Suprapubic skin (tissue), 4 donors: Measurements from ENCODE around the gene COLGALT1.

ENCODE experiments used
- EP300 ChIP-seq: sonication (generic); formaldehyde crosslinking; IDR thresholded peaks from one replicate; pipeline ENCODE4 v1.6.1; 2017; ENCODE audit warnings: antibody characterized with exemption
- POLR2A ChIP-seq, 2 donors: fragments of 450-650 bp; IDR thresholded peaks; one replicate each; pipeline ENCODE4 v1.6.1; 2017; ENCODE audit warnings: antibody characterized with exemption in 2 of 2, mild to moderate bottlenecking in 2 of 2, moderate library complexity in 2 of 2
- POLR2AphosphoS5 ChIP-seq, 3 donors: sonication (generic); formaldehyde crosslinking; IDR thresholded peaks; one replicate each; pipeline ENCODE4 v1.6.1; 2017; ENCODE audit warnings: antibody characterized with exemption in 3 of 3
- TF ChIP-seq, protein P1 (sequence below), 2 donors: fragments of 200-600 bp in 1 of 2; fragments of 450-650 bp in 1 of 2; sonication (generic) in 1 of 2; IDR thresholded peaks; one replicate each; pipeline ENCODE4 v1.5.1; 2016 to 2019; ENCODE audit warnings: antibody characterized with exemption in 2 of 2, mild to moderate bottlenecking in 1 of 2, moderate library complexity in 1 of 2

DNA sequence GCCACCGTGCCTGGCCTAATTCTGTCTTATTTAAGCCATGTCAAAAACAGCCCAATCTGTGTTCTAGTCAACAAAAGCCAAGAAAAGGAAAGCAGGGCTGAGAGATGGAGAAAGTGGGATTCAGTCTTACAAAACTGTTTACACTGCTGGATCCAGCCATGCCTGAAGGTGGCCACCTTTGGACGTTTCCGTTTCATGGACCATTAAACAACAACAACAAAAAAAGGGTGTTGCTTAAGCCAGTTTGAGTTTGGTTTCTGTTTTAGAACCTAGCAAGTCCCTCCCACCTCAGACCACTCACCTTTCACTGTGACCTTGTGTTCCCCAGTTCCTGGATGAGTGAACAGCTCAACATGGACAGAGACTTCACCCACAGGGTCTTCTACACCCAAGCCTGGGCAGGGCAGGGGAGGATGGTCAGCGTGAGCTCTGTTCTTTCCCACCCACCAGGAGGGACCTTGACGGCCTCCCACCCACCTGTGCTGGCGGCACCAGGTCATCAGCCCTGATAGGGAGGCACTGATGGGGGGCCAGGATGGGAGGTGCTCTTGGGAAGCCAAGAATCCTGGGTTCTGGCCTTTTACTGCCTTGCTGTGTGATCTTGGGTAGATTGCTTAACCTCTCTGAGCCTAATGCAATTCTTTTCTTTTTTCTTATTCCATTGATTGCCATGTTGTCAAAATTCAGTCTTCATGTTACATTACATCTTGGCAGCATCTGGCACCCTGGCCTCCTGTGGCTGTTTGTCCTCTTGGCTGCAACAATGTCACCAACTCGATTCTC, 56.2 kb downstream of the COLGALT1 start:
- TF ChIP-seq, protein P1, sequence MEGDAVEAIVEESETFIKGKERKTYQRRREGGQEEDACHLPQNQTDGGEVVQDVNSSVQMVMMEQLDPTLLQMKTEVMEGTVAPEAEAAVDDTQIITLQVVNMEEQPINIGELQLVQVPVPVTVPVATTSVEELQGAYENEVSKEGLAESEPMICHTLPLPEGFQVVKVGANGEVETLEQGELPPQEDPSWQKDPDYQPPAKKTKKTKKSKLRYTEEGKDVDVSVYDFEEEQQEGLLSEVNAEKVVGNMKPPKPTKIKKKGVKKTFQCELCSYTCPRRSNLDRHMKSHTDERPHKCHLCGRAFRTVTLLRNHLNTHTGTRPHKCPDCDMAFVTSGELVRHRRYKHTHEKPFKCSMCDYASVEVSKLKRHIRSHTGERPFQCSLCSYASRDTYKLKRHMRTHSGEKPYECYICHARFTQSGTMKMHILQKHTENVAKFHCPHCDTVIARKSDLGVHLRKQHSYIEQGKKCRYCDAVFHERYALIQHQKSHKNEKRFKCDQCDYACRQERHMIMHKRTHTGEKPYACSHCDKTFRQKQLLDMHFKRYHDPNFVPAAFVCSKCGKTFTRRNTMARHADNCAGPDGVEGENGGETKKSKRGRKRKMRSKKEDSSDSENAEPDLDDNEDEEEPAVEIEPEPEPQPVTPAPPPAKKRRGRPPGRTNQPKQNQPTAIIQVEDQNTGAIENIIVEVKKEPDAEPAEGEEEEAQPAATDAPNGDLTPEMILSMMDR (IDR thresholded peaks at IDR 0.05) = no peak
- TF ChIP-seq POLR2A (IDR thresholded peaks at IDR 0.05) = no peak
- no peak for TF ChIP-seq POLR2AphosphoS5 (IDR thresholded peaks at IDR 0.05)
- TF ChIP-seq EP300 = no peak
